ENCODE data around the gene ZNF488.
"Not testable (repeated sequence)": the region's sequence is repeated elsewhere in the genome, so short reads cannot be mapped to it uniquely, and the experiment has no call there.

GRCh38 chr10:47386104-47386503, 2.0 kb upstream of the ZNF488 start:
- TF ChIP-seq POLR2A, EP300 (IDR thresholded peaks at IDR 0.05): not testable (repeated sequence)
- TF ChIP-seq, protein P1, sequence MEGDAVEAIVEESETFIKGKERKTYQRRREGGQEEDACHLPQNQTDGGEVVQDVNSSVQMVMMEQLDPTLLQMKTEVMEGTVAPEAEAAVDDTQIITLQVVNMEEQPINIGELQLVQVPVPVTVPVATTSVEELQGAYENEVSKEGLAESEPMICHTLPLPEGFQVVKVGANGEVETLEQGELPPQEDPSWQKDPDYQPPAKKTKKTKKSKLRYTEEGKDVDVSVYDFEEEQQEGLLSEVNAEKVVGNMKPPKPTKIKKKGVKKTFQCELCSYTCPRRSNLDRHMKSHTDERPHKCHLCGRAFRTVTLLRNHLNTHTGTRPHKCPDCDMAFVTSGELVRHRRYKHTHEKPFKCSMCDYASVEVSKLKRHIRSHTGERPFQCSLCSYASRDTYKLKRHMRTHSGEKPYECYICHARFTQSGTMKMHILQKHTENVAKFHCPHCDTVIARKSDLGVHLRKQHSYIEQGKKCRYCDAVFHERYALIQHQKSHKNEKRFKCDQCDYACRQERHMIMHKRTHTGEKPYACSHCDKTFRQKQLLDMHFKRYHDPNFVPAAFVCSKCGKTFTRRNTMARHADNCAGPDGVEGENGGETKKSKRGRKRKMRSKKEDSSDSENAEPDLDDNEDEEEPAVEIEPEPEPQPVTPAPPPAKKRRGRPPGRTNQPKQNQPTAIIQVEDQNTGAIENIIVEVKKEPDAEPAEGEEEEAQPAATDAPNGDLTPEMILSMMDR (IDR thresholded peaks at IDR 0.05), result not testable (repeated sequence)

Measured in ovary (tissue), 3 donors.